ENCODE results near the gene MTHFD1L.
"Not testable (repeated sequence)": the region's sequence is repeated elsewhere in the genome, so short reads cannot be mapped to it uniquely, and the experiment has no call there.

MTHFD1L gene

GRCh38 chr6:151044465-151045441 lies 179.3 kb downstream of the MTHFD1L start:
- DNase-seq: peak; percentile 68

DNA sequence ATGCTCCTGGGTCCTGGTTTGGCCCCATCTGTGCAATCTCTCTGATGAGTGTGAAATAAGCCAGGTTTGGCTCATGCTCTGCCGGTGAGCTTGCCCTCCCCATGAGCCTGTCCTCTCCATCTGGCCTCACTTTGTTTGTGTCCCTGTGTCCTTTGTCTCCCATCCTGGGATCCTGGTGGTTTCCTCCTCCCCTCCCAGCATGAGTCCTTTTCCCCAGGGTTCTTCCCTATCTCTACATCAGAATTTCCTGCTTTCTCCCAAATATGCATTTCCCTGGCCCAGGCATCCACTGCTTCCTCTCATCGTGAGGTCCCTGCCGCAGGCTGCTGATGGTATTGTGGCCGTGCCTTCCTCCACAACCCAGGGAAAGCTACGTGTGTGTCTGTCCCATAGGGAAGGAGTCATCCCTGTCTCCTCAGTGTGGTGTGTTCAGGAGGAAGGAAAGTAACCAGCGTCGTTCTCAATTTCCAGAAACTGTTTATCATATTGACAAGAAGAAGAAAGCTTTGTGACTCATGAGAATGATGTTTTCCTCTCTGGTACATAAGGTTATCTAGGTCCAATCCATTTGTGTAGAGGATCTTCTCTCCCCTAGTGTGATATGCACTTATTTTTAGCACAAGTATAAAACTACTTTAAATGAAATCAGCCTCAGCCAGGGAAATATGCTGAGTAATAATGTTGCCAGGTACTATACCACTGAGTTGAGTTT lies 180.2 kb downstream of the MTHFD1L start:
- not testable (repeated sequence) for DNase-seq

DNA sequence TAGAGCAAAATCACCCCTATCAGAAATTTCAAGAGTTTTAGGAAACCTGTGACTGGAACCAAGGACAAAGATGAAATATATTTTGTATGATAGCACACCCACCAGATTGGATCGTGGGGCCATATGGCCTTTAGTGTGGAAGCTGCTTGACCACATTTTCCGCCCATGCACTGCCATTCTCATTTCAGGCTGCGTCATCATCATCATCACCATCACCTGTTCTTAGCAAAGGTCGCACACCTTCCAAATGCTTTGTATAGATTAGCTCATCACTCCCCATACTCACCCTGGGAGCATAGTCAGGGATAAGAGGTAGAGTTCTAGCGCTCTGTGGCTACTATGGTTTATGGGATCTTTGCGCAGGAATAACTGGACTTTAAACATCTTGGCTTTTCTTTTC lies 185.7 kb downstream of the MTHFD1L start:
- no peak for DNase-seq

GRCh38 chr6:151052021-151052646 lies 186.6 kb downstream of the MTHFD1L start:
- DNase-seq: no peak

DNA sequence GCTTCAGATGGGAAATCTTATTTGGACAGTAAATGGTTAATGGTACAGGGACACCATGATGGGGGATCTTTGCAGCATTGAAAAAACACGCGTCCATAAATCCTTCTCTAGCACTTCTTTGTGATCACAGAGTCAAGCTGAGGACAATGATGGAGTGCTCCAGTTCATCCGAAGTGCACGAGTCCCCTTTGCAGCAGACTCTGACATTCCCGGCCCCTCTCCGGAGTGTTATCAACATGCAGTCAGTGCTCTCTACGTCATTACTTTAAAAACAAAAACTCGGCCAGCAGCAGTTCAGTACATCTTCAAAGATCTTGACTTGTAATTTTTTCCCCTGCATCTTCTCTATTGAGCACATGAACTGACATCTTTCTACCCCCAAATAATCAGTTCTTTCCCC lies 188.8 kb downstream of the MTHFD1L start:
- no peak for DNase-seq

DNA sequence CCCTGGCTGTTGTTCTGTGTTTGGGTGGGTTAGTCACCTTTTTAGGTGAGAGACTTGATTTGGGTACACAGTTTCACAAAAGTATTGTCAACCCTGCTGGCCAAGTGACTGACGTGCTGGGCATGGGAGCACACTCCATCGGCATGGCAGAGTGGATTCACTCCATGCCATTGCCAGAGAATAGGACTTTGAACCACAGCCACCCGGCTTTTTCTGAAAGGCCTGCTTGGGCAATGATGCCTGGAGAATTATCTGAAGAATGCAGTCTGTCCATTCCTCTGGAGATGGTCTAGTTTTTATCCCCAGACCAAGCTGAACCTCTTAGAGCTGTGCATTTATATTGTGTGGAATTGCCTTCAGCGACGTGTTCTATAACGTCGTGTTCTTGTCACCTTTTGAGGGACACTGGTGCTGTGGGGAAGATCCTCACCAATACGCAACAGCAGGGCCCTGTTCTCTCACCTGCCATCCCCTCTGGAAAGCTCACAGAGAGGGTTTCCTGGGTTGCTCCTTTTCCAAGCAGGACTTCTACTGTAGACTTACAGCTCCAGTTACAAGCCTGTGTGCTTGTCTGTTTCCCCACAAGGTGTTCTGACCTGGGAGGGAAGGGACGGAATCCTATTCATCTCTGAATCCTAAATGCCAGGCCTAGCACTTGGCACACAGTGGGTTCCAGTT lies 190.9 kb downstream of the MTHFD1L start:
- DNase-seq: no peak

- no peak for DNase-seq
These were observed 191.6 kb downstream of the MTHFD1L start for GRCh38 chr6:151057061-151057460.

GRCh38 chr6:151058021-151058733 lies 192.7 kb downstream of the MTHFD1L start:
- DNase-seq: no peak

DNA sequence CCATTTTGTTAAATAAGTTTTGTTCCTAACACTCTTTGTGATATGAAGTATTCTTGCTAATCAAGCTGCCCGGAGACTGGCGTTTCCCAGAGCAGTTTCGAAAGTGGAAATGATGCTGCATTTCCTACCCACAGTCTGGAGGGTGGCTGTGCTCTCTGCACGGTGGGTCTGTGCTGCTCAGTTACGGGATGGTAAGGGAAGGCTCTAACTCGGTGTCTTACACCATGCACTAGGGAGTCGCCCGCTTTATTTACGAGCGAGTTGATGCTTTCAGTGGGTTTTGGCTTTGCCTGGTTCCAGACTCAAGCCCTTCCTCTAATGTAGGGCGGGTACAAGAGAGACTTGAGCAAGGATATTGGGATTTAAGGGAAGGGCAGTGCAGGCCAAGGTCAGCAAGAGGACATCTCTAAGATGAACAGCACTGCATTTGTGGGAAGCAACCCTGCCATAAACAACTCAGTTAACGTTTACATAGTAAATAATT lies 194.2 kb downstream of the MTHFD1L start:
- no peak for DNase-seq

DNA sequence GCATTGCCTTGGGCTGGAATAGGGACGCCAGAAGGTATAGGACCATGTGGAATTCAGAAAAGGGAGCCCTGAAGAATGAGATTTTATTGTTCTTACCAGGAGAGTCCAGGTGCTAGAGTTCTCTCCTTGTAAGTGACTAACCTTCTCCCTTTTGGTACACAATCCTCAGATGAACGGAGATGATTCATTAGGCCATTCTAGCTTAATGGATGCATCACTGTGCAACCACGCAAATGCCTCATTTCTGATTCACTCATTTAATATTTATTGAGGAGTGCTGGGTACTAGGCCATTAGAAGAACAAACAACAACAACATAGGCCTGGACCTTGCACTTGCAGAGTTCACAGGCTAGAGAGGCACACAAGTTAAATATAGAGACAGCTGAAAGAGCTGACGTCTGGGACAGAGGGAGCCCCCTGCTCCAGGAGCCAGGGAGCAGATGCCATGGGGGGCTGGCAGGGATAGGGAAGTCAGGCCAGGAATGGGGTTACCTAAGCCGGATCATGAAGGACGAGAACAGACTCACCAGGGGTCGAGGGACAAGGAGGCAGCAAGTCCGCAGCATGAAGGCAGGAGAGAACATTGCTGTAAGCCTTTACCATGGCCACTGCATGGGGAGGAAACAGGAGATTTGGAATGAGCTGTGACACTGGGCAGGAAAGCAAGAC lies 194.7 kb downstream of the MTHFD1L start:
- DNase-seq: no peak

DNA sequence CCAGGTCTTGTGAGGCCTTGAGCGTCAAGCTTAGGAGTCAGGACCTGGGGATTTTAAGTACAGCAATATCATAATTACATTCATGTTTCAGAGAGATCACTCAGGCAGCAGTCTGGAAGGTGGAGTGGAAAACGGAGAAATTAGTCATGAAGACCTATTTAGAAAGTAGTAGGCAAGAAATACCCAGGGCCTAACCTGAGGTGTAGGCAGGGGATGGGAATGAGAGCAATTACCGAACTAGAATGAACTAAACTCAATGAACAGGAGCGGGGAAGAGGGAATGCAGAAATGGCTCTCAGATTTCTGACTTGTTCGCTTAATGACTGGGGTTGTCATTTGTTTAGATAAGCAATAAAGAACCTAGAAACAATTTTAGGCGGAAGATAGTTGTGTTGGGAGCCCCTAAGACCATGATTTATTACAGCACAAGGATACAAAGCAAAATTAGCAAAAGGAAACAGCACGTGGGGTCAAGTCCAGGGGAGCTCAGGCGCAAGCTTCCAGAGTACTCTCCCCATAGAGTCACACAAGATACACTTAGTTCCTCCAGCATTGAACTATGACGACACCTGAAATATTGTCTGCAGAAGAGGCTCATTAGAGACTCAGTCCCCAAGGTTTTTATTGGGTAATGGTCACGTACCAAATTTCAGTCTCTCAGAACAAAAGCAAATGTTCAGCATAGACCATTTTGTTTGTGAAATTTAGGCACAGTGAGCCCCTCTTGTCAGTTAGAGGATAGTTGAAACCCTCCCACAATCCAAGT lies 195.4 kb downstream of the MTHFD1L start:
- no peak for DNase-seq

DNA sequence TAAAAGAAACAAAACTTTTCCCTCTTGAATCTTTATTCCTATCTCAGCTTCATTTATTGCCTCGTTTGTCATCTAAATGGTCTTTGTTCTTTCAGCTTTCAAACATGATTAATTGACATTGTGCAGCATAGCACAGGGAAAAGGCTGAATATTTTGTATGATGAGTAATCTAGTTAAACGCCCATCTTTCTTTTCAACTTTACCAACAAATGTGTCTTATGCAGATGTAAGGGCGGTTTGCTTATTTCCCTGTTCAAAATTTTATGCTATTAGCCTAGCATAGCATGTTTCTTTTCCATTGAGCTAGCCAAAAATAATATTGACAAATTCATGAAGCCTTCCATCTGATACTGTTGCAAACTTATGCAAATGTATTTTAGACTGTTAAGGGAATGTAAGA lies 197.8 kb downstream of the MTHFD1L start:
- no peak for DNase-seq

DNA sequence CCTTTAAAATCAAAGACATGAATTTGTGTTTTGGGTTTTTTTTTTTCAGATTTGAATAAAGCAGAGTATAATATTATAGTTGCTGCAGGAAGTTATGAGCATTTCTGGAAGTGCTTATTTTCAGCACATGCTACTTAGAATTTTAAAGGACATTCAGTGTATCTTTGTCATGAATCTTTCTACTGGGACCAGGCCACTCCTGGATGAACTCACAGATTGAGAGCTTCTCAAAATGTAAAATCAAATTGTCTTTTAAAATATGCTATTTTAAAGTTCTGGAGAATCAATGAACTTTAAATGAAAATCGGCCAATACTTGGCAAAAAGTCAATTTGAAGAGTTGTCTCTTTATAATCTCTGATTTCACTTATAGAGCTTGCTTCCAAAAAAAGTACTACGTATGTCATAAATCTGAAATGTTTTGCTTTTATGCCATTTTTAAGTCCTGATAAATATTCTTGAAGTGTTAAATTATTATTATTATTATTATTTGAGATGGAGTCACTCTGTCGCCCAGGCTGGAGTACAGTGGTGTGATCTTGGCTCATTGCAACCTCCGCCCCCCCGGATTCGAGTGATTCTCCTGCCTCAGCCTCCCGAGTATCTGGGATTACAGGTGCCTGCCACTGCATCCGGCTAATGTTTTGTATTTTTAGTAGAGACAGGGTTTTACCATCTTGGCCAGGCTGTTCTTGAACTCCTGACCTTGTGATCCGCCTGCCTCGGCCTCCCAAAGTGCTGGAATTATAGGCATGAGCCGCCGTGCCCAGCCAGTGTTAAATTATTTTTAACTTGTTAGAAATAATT lies 198.5 kb downstream of the MTHFD1L start:
- no peak for DNase-seq

DNA sequence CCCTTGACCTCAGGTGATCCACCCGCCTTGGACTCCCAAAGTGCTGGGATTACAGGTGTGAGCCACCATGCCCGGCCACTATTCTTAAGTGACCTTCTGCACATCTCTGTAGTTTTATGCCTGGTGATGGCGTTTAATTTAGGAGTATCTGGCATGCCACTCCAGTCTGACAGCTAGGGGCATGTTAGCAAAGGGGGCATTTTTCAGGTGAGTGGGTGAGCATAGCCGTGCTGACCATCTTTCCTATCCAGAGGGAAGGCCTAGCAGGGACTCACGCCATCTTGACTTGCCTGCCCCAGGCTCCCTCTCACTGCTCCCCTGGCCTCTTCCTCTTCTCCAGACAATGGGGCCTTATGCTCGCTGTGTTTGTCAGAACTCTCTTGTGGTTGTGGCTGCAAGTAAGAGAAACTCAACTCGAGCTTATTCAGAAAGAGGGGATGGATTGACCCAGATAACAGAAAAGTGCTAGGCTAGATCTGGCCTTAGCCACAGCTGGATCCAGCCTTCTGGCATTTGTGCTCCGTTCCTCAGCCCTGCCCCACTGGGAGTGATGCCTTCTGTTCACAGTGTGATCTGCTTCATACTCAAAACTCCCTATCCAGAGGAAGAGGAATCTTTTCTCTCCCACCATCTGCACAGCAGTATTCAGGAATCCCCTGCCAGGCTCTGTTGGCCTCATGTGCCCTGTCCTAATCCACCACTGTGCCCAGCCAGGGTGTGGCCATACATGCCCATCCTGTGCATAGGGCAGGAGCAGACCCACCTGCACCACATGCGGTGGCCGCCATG lies 199.7 kb downstream of the MTHFD1L start:
- DNase-seq: no peak

- DNase-seq: peak; percentile 54
These were observed 202.4 kb downstream of the MTHFD1L start for GRCh38 chr6:151067684-151068596.

DNA sequence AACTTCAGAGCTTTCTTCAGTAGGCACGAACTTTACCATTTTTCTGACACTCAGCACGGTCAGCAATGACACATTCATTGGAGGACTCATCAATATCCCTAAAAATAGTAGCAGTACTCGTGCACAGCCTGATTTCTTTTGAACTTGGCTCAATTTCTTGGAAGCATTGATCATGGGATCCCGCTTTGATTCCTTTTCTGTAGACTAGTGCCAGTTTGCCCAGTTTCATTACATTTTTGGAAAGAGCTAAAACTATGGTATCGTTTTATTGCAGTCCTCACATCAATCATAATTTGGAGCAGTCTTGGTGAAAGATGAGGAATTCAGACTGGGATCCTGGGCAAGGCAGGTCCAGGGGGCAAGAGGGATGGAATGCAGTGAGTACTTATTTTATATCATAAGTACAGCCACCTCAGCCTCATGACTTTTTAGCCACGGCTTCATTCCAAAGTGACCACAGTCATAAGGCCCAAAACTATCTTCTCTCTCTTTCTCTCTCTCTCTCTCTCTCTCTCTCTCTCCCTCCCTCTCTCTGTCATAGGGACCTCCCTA lies 203.3 kb downstream of the MTHFD1L start:
- DNase-seq: no peak

GRCh38 chr6:151069641-151070040 lies 204.1 kb downstream of the MTHFD1L start:
- DNase-seq: no peak

DNA sequence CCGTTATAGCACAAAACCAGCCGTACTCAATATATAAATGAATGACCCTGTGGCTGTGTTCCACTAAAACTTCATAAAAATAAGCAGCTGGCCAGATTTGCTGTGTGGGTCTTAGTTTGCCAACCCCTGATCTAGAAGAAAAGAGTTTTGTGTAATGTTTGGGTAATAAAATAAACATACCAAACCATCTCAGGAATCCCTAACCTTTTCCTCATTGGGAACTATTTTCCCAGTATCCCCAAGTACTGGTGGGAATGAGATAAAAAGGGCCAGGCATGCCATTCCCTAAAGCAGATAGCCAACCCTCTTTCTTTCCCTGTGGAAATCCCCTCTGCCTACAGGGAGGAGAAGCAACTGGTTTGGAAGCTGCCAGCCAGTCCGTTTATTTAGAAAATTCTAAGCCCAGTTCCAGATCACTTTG lies 205.1 kb downstream of the MTHFD1L start:
- no peak for DNase-seq
